ENCODE data around the gene NDUFAF3.
A peak's percentile ranks its signal among the peaks of the same experiment; 100 is the strongest.

GRCh38 chr3:49017229-49017970, 4.5 kb upstream of the NDUFAF3 start:
- no peak for TF ChIP-seq ZNF639 (tag by site-specific recombination; IDR thresholded peaks at IDR 0.05)
- TF ChIP-seq PRDM1 (tag by site-specific recombination; IDR thresholded peaks at IDR 0.05) = peak; percentile 27; the same call in 1 of the 2 replicates
- TF ChIP-seq ZNF10 (tag by site-specific recombination; IDR thresholded peaks at IDR 0.05) = no peak
- no peak for TF ChIP-seq CTCF (tag by site-specific recombination; IDR thresholded peaks at IDR 0.05)
- no peak for TF ChIP-seq ZNF513 (tag by site-specific recombination; IDR thresholded peaks at IDR 0.05)
- no peak for TF ChIP-seq ELK4 (IDR thresholded peaks at IDR 0.05; ENCODE audit: borderline replicate concordance, low read depth, low read length)
- no peak for TF ChIP-seq GLI4 (tag by site-specific recombination; IDR thresholded peaks at IDR 0.05)
- no peak for TF ChIP-seq YY2 (tag by site-specific recombination; IDR thresholded peaks at IDR 0.05)
- TF ChIP-seq ZNF138 (tag by site-specific recombination; IDR thresholded peaks at IDR 0.05; ENCODE audit: borderline replicate concordance) = no peak
- no peak for TF ChIP-seq BCL6B (tag by site-specific recombination; IDR thresholded peaks at IDR 0.05)
- no peak for TF ChIP-seq ZBTB44 (tag by site-specific recombination; IDR thresholded peaks at IDR 0.05)
- no peak for TF ChIP-seq ZNF121 (tag by site-specific recombination; IDR thresholded peaks at IDR 0.05)
